Embryonic facial prominence (tissue), 1 donor: ENCODE data around the gene CCDC102B.
A peak's percentile ranks its signal among the peaks of the same experiment; 100 is the strongest.
"Not testable (repeated sequence)": the region's sequence is repeated elsewhere in the genome, so short reads cannot be mapped to it uniquely, and the experiment has no call there.

Source experiments
- DNase-seq: peaks from one replicate; pipeline ENCODE4 v3.0.0-alpha.2; 2016; ENCODE audit errors: extremely low spot score

Gene CCDC102B

DNA sequence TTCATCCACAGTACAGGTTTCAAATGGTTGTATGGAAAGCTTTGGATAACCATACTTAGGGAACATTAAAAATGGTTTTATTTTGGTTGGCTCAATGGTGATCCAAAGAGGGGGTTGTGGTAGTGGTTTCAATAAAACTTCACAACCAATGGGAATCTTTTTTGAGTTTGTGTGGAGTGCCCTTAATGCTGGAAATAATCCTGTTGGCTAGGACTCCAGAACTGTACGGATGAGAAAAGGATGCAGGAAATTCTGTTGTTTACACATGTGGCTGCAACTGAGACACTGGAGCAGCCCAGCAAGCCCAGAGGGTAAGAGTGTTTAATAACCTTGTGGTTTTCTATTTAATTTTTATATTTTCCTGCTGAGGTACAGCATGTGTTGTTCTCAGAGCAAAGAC lies at the start of gene CCDC102B:
TSS of gene CCDC102B (plus strand) at position 210 of the 400 bp plus-strand sequence. CDS start 38,684 bp downstream, outside the sequence.
- DNase-seq: no peak

DNA sequence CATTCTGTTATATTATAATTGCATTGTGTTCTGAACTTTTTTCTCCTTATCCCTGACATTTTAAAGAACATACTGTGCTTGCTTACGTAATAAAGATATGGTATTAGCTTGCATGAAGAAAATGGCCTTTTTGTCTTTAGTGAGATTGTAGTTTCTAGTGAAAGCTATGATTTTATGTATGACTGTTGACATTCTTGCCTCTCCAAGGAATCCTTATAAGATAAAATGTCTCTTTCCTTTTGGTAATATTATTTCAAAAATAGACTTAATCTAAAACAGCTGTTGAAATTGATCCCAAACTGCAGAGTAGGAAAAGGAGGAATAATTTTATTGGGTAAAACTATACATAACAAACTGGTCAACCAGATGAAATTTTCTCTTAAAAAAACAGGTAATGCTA lies 40.8 kb upstream of the CCDC102B start:
- peak; percentile 20 for DNase-seq

DNA sequence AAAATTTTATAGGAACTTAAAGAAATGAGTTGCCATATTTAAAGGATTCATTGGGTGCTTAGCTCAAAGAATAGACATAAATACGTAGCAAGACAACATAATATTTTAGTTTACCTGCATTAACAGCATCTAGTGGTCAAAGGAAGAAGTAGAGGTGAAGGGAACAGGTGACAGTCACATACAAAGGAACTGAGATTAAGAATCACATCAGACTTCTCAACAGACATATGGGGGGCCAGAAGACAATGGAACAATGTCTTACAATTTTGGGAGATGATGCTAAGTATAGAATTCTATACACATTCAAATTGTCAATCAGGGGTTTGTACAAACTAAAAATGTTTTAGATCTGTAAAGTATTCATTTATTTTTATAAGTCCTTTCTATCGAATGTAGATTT lies 38.6 kb upstream of the CCDC102B start:
- DNase-seq: no peak

GRCh38 chr18:68763083-68763482 lies 34.8 kb upstream of the CCDC102B start:
- DNase-seq: no peak

- no peak for DNase-seq
Observed at GRCh38 chr18:68764016-68764415, 33.9 kb upstream of the CCDC102B start.

GRCh38 chr18:68766433-68766832 lies 31.4 kb upstream of the CCDC102B start:
- no peak for DNase-seq

- no peak for DNase-seq
Observed at GRCh38 chr18:68769461-68769860, 28.4 kb upstream of the CCDC102B start.

DNA sequence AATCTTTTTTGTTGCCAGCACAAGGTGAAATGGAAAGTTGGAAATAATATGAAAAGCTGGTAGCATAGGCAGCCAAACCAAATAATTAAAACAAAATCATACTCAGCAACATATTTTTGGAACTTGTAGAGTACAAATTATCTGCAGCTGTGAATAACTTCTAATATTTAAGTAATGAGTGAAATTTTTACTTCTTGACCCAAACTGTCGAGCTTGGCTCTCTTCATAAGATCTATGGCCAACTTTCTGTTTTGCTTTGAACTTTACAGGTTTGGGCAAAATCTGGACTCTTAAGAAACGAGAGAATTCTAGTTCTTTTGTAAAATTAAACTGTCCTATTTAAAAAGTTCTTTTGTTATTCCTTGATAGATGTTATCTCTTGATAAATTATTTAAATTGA lies 25.6 kb upstream of the CCDC102B start:
- no peak for DNase-seq

GRCh38 chr18:68778280-68778886 lies 19.5 kb upstream of the CCDC102B start:
- no peak for DNase-seq

- no peak for DNase-seq
Observed at GRCh38 chr18:68779169-68779568, 18.7 kb upstream of the CCDC102B start.

DNA sequence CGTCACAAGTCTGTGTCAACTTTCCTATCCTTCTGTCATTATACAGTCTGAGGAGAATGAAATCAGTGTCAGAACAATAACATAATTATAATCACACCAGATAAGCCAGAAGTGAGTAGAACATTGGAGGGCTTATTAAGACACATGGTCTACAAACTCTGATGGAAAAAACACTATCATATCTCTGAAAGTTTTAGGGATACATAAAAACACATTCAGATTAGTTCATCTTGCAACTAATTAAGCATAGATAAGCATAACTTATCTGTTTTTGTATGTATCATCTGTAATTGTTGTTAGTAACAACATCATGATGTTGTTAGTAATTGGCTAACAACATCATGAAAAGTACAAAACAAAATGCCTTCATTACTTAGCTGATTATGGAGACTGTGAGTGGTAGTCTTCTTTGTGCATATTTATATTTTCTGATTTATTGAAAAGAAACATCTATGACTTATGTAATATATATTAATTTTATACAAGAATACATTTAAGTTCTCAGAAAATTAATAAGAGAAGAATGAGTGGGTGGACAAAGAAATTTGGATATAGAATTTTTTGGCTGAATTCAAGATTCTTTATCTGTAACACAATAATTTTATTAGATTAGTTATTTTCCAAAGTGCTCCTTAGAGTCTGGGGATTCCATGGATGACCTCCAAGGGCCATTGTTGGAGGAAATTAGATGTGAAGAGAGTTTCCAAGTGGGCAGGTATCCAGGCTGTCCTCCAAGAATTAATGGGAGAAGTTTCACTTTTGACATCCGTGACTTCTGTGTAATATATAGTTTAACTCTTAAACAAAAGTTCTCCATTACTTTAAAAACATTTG lies 16.9 kb upstream of the CCDC102B start:
- DNase-seq: no peak

- no peak for DNase-seq
Observed at GRCh38 chr18:68783506-68783905, 14.4 kb upstream of the CCDC102B start.

- no peak for DNase-seq
Observed at GRCh38 chr18:68784071-68784470, 13.8 kb upstream of the CCDC102B start.

- DNase-seq: not testable (repeated sequence)
Observed at GRCh38 chr18:68790290-68790689, 7.6 kb upstream of the CCDC102B start.

DNA sequence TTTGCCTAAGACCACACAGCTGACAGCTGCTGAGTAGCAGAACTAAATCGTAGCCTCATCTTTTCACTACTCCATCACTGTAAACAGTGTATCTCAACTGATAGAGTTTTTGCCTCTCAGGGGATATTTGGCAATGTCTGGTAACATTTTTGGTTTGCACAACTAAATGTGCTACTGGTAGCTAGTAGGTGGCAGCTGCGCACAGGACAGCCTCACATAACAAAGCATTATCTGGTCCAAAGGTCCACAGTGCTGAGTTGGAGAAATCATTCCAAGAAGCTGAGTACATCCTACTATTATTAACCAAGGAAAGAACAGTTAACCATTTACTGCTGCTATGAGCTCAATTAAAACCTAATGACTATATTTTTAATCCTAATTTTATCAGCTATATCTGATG lies 6.1 kb upstream of the CCDC102B start:
- DNase-seq: no peak

GRCh38 chr18:68793951-68794350 lies 3.9 kb upstream of the CCDC102B start:
- no peak for DNase-seq

DNA sequence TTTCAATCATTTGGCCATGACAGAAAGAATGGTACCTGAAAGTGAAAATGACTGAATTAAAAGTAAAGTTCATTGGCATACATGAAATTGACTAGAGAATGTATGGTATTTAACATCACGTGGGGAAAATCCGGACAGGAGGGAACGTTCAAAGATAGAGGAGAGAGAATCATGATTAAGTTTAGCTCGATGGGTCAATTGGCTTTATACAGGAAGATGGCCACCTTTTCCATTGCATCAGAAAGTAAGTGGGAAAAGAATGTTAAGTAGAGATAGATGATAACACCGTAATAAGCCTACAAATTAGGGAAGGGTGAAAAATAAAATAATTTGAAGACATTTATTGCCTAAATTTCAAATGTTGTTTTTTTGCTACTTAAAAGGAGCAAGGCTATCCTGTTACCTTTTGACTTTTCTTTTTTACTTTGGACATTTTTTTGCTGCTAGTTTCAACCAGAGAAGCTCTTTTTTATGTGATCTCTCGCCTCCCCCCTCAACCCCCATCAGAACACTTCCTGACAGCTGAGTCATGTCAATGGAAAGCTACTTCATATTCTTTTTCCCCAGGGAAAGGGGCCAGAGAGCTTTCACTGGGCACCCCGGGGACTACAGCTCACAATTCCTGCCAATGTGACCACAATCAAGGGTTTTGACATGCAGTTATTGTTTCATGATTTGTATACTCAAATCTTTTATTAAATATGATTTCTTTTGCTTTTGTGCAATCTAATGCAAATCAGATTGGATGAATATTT lies 767 bp upstream of the CCDC102B start:
- no peak for DNase-seq

DNA sequence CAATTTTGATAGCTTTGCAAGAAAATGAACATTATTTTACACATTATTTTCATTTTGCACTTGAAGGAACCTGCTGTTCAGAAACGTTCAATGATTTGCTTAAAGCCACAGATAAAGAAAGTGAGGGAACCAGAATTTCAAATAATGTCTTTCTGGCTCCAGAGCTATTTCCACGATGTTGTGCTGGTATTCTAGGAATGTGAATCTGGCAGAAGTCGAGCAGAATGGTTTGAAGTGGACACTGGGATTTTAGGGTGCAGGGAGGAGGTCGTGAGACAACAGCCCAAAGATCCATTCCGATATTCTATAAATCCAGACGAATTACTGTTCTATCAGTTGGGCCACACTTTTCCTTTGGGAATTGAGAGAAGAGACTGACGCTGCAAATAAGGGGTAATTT lies 2.2 kb downstream of the CCDC102B start:
- DNase-seq: no peak

GRCh38 chr18:68803356-68803755 lies 5.5 kb downstream of the CCDC102B start:
- no peak for DNase-seq

DNA sequence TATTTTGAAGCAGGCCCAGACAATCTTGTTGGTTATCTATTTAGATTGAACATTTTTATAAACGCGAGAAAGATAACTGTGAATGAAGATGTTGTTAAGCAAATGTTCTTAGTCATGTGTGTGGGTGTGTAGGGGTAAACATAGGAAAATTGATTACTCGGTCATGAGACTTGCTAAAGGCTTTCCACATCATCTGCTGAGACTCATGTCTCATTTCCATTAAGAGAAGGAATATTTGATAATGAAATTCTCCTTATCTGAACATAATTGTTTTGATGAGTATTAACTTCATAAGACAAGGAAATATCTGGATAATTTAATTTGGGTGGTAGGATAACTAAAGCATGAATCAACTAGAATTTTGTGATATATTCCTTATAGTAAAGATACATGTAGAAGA lies 19.7 kb downstream of the CCDC102B start:
- DNase-seq: no peak

DNA sequence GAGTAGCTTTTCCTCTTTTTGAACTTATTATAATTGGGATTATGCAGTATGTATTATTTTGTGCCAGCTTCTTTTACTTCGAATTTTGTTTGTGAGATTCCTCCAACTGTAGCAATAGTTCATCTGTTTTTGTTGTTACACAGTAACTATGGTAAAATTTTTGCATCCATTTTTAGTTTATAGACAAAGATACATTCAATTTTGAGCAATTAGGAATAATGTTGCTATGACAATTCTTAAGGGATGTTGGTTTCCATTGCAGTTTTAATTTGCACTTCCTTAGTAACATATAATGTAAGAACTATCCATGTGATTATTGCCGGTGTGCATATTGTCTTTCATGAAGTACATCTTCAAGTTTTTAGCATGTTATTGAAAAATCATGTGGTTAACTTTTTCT lies 20.7 kb downstream of the CCDC102B start:
- DNase-seq: no peak

DNA sequence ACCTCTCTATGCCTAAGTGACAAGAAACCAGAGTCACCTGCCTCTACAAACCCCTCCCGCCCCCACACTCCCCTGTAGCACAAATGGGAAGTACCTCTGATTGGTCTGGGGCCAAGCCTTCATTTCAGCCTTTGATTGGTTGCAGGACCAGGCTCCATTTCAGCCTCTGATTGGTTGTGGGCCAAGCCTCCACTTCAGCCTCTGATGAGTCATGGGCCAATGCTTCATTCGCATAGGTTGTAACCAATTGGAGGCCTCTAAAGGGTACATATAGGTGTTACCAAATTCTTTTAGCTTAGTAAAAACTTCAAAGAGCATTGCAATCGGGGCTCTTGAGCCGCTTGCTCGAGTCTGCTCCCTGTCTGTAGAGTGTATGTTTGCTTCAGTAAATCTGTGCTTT lies 25.0 kb downstream of the CCDC102B start:
- no peak for DNase-seq

DNA sequence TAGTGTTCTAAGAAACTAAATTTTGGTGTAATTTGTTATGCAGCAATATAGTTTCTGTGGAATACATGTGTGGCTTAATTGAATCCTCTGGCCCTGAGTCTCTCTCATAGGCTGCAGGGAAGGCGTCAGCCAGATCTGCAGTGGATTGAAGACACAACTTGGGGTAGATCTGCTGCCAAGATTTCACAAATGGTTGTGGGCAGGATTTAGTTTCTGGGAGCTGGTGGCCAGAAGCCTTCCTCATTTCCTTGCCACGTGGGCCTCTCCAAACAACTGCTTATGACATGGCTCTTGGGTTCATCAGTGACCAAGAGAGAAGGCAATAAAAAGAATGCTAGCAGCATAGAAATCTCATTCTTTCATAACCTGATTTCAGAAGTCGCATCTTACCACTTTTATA lies 28.2 kb downstream of the CCDC102B start:
- DNase-seq: no peak
